Measurements from ENCODE around the gene KLLN. TPM values are rescaled to one million over a fixed set of nuclear protein-coding genes. Genes with fewer than 3 reads are reported as not detected.
A peak's percentile ranks its signal among the peaks of the same experiment; 100 is the strongest.

KLLN gene
- total and polyA plus RNA-seq, 9 of the 15 experiments (the other 6 are each of a cell fraction or from before 2014, with no cell fraction given) = 0.07 to 0.40 (median 0.25) TPM

GRCh38 chr10:87878664-87879459 is 15.5 kb upstream of the KLLN start (continued):
- peak; percentile 88 for TF ChIP-seq CC2D1A (IDR thresholded peaks at IDR 0.05)
- TF ChIP-seq CXXC5 (CRISPR knock-in tag; IDR thresholded peaks at IDR 0.05) = no peak
- peak; percentile 92 for TF ChIP-seq SMARCA4 (IDR thresholded peaks at IDR 0.05)
- no peak for TF ChIP-seq ZNF436 (CRISPR knock-in tag; IDR thresholded peaks at IDR 0.05)
- peak; percentile 84 for TF ChIP-seq MAFG (tag; conservative IDR thresholded peaks at IDR 0.05)
- no peak for TF ChIP-seq RBBP5 (IDR thresholded peaks at IDR 0.05; ENCODE audit: borderline replicate concordance, insufficient read depth, low read length, poor library complexity, severe bottlenecking)
- no peak for TF ChIP-seq NFIX (CRISPR knock-in tag; IDR thresholded peaks at IDR 0.05; ENCODE audit: low read depth)

- TF ChIP-seq ZNF79 (CRISPR knock-in tag; IDR thresholded peaks at IDR 0.05; ENCODE audit: low read depth) = no peak
- no peak for TF ChIP-seq ZNF12 (CRISPR knock-in tag; IDR thresholded peaks at IDR 0.05)
- TF ChIP-seq ZBTB49 (CRISPR knock-in tag; IDR thresholded peaks at IDR 0.05; ENCODE audit: borderline replicate concordance) = no peak
- TF ChIP-seq ZNF274 (IDR thresholded peaks at IDR 0.05; ENCODE audit: borderline replicate concordance, low read depth, low read length) = no peak
- TF ChIP-seq CEBPB (tag; IDR thresholded peaks at IDR 0.05) = peak; percentile 45; the same call in 1 of the 2 replicates
- no peak for TF ChIP-seq CEBPG (CRISPR knock-in tag; IDR thresholded peaks at IDR 0.05)
- TF ChIP-seq CEBPG (tag; conservative IDR thresholded peaks at IDR 0.05 in 1 of 2, IDR thresholded peaks at IDR 0.05 in 1 of 2) = 0 out of 4 replicates have a peak, but pooled peaks of 1 of the 2 experiments have one; percentile 17
- TF ChIP-seq ZBTB43 (CRISPR knock-in tag; IDR thresholded peaks at IDR 0.05) = no peak
- no peak for TF ChIP-seq ZBTB1 (CRISPR knock-in tag; IDR thresholded peaks at IDR 0.05; ENCODE audit: borderline replicate concordance, low read depth)
- Histone ChIP-seq H4K20me1 (replicated peaks; ENCODE audit: control insufficient read depth, insufficient read depth, low read length) (no peaks in the 10 kb centered on the region), H2AFZ (ENCODE audit: low read depth, low read length) (no peak overlapping the region), H3K79me2 (ENCODE audit: control insufficient read depth, insufficient read depth, low read length) (peaks cover 83% of the 10 kb centered on the region), H3K4me3 (no peak overlapping the region), H3K9me1 (ENCODE audit: control insufficient read depth, insufficient read depth, low read length) (no peaks in the 10 kb centered on the region), H3K36me3 (ENCODE audit: control insufficient read depth, insufficient read depth, low read length) (no peaks in the 10 kb centered on the region; the same call in 2 of the 3 replicates), H3K27ac (ENCODE audit: extremely low read depth, low read depth, low read length) (no peak overlapping the region), H3K27me3 (ENCODE audit: control insufficient read depth in 2 of 2, insufficient read depth in 2 of 2, low read length in 2 of 2) (no peaks in the 10 kb centered on the region), H3K4me1 (replicated peaks in 1 of 2; ENCODE audit: control insufficient read depth in 2 of 2, insufficient read depth in 2 of 2, low read length in 2 of 2) (no peaks in the 10 kb centered on the region; a peak in 2 of 5 replicates), H3K4me2 (ENCODE audit: insufficient read depth, low read length) (no peak overlapping the region), H3K9me3 (replicated peaks; ENCODE audit: control insufficient read depth, insufficient read depth, low read depth, low read length) (no peaks in the 10 kb centered on the region), H3K9ac (ENCODE audit: insufficient read depth in 1 of 2, low read depth in 2 of 2, low read length in 2 of 2) (no peak overlapping the region)
- in situ Hi-C loops (cut with MboI) = no loop called here
- BruUV-seq (replicated peaks) = no TSS peak
- ChIA-PET POLR2A (interaction anchor here (1.8 to 2.8 kb wide), 2 partner anchors 11 to 14 kb away, joined by 4 to 11 read pairs; no protein-coding TSS in a partner anchor), CTCF (ENCODE audit: low intra/inter-chr PET ratio) (no interaction called here)
- DNase-seq (ENCODE audit: extremely low read depth in 1 of 4, low spot score in 3 of 4) (no peak), FAIRE-seq (no peak), ATAC-seq (no peak)
- WGBS (ENCODE audit: insufficient coverage, low coverage, missing lambda C conversion rate) = 41% methylated on average over 4 of the region's 4 CpGs
- intact Hi-C loops (cut with micrococcal nuclease) = no loop called here
Measured at GRCh38 chr10:87875929-87876571, 12.7 kb upstream of the KLLN start.
